Hepatocyte (in vitro differentiated cells): Measurements from ENCODE around the gene ADAM17. TPM values are rescaled to one million over a fixed set of nuclear protein-coding genes. Genes with fewer than 3 reads are reported as not detected.

Experiments used
- DNase-seq: peaks from one replicate; pipeline ENCODE4 v3.0.0-alpha.2; 2016; ENCODE audit warnings: low spot score
- H2AFZ ChIP-seq: fragments of 200-600 bp; sonication (generic); 2 replicates; pipeline ENCODE4 v1.6.0; 2016; ENCODE audit warnings: antibody characterized with exemption, mild to moderate bottlenecking
- H3K27ac ChIP-seq: fragments of 200-600 bp; sonication (generic); 2 replicates; pipeline ENCODE4 v1.5.1; 2016; ENCODE audit warnings: mild to moderate bottlenecking
- H3K27me3 ChIP-seq: fragments of 200-600 bp; sonication (generic); 2 replicates; pipeline ENCODE4 v1.6.1; 2016
- H3K36me3 ChIP-seq: fragments of 200-600 bp; sonication (generic); replicated peaks from 2 replicates; pipeline ENCODE4 v1.5.1; 2016; ENCODE audit warnings: low read depth; ENCODE audit not compliant: insufficient read depth
- H3K4me1 ChIP-seq: fragments of 200-600 bp; sonication (generic); 2 replicates; pipeline ENCODE4 v1.5.1; 2016; ENCODE audit warnings: mild to moderate bottlenecking, moderate library complexity; ENCODE audit not compliant: insufficient read depth
- H3K4me2 ChIP-seq: fragments of 200-600 bp; sonication (generic); 2 replicates; pipeline ENCODE4 v1.6.0; 2016
- H3K4me3 ChIP-seq: fragments of 200-600 bp; sonication (generic); 2 replicates; pipeline ENCODE4 v1.5.1; 2016; ENCODE audit warnings: mild to moderate bottlenecking
- H3K79me2 ChIP-seq: fragments of 200-600 bp; sonication (generic); 2 replicates; pipeline ENCODE4 v1.6.0; 2017; ENCODE audit warnings: mild to moderate bottlenecking
- H3K9me2 ChIP-seq: fragments of 200-600 bp; sonication (generic); replicated peaks from 2 replicates; pipeline ENCODE4 v1.6.0; 2017; ENCODE audit warnings: mild to moderate bottlenecking; ENCODE audit not compliant: insufficient read depth
- H3K9me3 ChIP-seq: fragments of 200-600 bp; sonication (generic); 2 replicates; pipeline ENCODE4 v1.5.1; 2016; ENCODE audit warnings: low read depth, mild to moderate bottlenecking
- H4K20me1 ChIP-seq: fragments of 200-600 bp; sonication (generic); 2 replicates; pipeline ENCODE4 v1.6.0; 2016; ENCODE audit warnings: mild to moderate bottlenecking; ENCODE audit not compliant: insufficient read depth, poor library complexity, severe bottlenecking
- EZH2 ChIP-seq: fragments of 200-600 bp; sonication (generic); IDR thresholded peaks from 2 replicates; pipeline ENCODE4 v1.6.1; 2016; ENCODE audit warnings: antibody characterized with exemption, mild to moderate bottlenecking, borderline replicate concordance
- EZH2phosphoT487 ChIP-seq: fragments of 200-600 bp; sonication (generic); IDR thresholded peaks from one replicate; pipeline ENCODE4 v1.6.1; 2018; ENCODE audit warnings: antibody characterized with exemption, mild to moderate bottlenecking, low read depth, moderate library complexity; ENCODE audit not compliant: unreplicated experiment, severe bottlenecking
- WGBS: methylation state at CpG from one replicate; pipeline ENCODE4 v1.1.6; 2016; ENCODE audit warnings: low lambda C conversion rate; ENCODE audit errors: missing lambda C conversion rate; 5-methylcytosine and 5-hydroxymethylcytosine counted together
- polyA plus RNA-seq: library from polyadenylated mRNA; unstranded; fragments of >200 nt; fragmentation: Nextera tagmentation; extraction: Ambion mirVana; gene quantifications from 2 replicates; pipeline ENCODE4 v1.2.1, GENCODE V29; 2016
- total RNA-seq: library from RNA; depleted of rRNA; stranded (reverse); fragments of >200 nt; gene quantifications from 2 replicates; pipeline ENCODE4 v1.2.3, GENCODE V29; 2014
- TF ChIP-seq, protein P1 (sequence below): fragments of 200-600 bp; sonication (generic); IDR thresholded peaks from 2 replicates; pipeline ENCODE4 v1.5.1; 2016; ENCODE audit warnings: antibody characterized with exemption, mild to moderate bottlenecking; ENCODE audit not compliant: poor library complexity

ADAM17 gene
- total and polyA plus RNA-seq, 2 experiments from 2014 or later: 20.5 to 30.2 TPM

DNA sequence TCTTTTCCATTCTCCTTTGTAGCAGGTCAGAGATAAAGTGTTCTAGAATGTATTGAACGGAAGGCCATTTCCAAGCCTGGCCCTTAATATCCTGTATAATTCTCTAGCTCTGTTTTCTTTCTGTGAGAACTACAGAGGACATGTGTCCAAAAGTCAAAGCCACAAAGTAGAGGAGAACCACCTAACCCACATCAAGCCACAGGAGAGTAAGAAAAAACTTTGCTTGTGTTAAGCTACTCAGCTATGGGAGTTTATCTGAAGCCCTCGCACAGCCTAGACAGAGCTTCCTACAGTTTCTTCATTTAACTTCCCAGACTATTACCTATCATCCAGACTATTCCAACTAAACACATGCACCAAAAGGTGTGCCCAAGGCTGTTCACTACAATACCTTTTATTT lies 22.0 kb downstream of the ADAM17 start:
- Histone ChIP-seq H3K9me2 (no peaks in the 10 kb centered on the region), H3K9me3 (no peaks in the 10 kb centered on the region), H3K79me2 (peaks cover 30% of the 10 kb centered on the region), H4K20me1 (no peaks in the 10 kb centered on the region), H3K27me3 (no peaks in the 10 kb centered on the region), H3K4me1 (no peaks in the 10 kb centered on the region), H3K27ac (no peak overlapping the region), H3K4me3 (no peak overlapping the region), H3K4me2 (no peak overlapping the region), H3K36me3 (no peaks in the 10 kb centered on the region), H2AFZ (no peak overlapping the region)
- WGBS: 96% methylated on average over 2 of the region's 2 CpGs
- no peak for DNase-seq
- TF ChIP-seq, protein P1, sequence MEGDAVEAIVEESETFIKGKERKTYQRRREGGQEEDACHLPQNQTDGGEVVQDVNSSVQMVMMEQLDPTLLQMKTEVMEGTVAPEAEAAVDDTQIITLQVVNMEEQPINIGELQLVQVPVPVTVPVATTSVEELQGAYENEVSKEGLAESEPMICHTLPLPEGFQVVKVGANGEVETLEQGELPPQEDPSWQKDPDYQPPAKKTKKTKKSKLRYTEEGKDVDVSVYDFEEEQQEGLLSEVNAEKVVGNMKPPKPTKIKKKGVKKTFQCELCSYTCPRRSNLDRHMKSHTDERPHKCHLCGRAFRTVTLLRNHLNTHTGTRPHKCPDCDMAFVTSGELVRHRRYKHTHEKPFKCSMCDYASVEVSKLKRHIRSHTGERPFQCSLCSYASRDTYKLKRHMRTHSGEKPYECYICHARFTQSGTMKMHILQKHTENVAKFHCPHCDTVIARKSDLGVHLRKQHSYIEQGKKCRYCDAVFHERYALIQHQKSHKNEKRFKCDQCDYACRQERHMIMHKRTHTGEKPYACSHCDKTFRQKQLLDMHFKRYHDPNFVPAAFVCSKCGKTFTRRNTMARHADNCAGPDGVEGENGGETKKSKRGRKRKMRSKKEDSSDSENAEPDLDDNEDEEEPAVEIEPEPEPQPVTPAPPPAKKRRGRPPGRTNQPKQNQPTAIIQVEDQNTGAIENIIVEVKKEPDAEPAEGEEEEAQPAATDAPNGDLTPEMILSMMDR: no peak
- TF ChIP-seq EZH2phosphoT487 (no peak), EZH2 (no peak)

DNA sequence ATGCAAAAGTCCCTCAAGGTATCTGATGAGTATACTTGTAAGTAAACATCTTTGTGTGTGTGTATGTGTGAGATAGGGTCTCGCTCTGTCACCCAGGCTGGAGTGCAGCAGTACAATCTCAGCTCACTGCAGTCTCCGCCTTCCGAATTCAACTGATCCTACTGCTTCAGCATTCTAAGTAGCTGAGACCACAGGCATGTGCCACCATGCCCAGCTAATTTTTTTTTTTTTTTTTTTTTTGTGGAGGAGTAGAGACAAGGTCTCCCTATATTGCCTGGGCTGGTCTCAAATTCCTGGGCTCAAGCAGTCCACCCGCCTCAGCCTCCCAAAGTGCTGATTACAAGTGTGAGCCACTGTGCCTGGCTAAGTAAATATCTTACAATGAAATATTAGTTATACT lies 23.2 kb downstream of the ADAM17 start:
- no peak for DNase-seq
- WGBS: 97% methylated on average over 4 of the region's 4 CpGs
- H3K27ac ChIP-seq: no peak overlapping the region

DNA sequence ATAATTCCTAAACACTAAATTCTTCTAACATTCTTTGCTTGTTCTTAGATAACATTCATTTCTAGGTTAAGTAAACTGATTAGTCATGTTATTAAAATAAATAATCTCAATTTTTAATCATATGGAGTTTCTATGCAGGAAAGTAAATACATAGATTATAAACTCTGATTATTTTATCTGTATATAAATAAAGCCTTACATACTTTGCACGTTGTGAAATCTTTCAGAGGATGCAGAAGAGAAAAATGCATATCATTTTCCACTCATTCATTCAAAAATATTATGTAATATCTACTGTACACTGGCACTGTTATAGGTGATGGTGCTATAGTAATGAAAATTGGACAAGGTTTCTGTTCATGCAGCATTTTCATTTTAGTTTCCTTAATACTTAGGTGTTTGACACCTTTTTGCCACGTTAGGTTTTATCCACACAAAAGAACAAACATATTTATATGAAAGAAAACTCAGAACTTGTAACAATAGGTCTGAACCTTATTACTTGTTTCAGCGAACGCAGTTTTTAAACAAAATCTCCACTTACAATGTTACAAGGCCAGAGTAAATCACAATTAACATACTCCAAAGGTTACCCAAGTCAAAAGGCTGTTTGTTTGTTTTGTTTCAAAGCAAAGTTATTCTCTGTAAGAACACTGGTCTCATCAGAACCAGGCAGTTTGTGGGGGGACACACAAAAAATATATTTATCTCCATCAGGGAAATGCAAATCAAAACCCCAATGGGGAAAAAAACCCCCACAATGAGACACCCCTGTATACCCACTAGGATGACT lies 27.4 kb downstream of the ADAM17 start:
- H3K9me3 ChIP-seq: no peaks in the 10 kb centered on the region
- H3K9me2 ChIP-seq: no peaks in the 10 kb centered on the region
- no peaks in the 10 kb centered on the region for H3K36me3 ChIP-seq
- TF ChIP-seq EZH2 (no peak), EZH2phosphoT487 (no peak)
- TF ChIP-seq, protein P1: no peak
- H3K4me1 ChIP-seq: no peaks in the 10 kb centered on the region
- no peak overlapping the region for H3K4me2 ChIP-seq
- 89% methylated on average over 4 of the region's 4 CpGs for WGBS
- no peaks in the 10 kb centered on the region for H4K20me1 ChIP-seq
- DNase-seq: no peak
- H2AFZ ChIP-seq: no peak overlapping the region
- no peak overlapping the region for H3K27ac ChIP-seq
- H3K27me3 ChIP-seq: no peaks in the 10 kb centered on the region
- H3K4me3 ChIP-seq: no peak overlapping the region
- H3K79me2 ChIP-seq: peaks cover 13% of the 10 kb centered on the region

More for the DNA sequence above, 23.2 kb downstream of the ADAM17 start:
- Histone ChIP-seq H2AFZ (no peak overlapping the region), H4K20me1 (no peaks in the 10 kb centered on the region), H3K79me2 (peaks cover 29% of the 10 kb centered on the region), H3K27me3 (no peaks in the 10 kb centered on the region), H3K9me2 (no peaks in the 10 kb centered on the region), H3K9me3 (no peaks in the 10 kb centered on the region), H3K4me2 (no peak overlapping the region), H3K4me1 (no peaks in the 10 kb centered on the region), H3K4me3 (no peak overlapping the region), H3K36me3 (no peaks in the 10 kb centered on the region)
- TF ChIP-seq, protein P1: no peak
- TF ChIP-seq EZH2phosphoT487: no peak
- no peak for TF ChIP-seq EZH2
